ENCODE results near the gene ETV1. TPM values are rescaled to one million over a fixed set of nuclear protein-coding genes. Genes with fewer than 3 reads are reported as not detected.

ETV1 gene
- polyA plus RNA-seq, 1 donor from 2014 or later: 1.5 TPM

DNA sequence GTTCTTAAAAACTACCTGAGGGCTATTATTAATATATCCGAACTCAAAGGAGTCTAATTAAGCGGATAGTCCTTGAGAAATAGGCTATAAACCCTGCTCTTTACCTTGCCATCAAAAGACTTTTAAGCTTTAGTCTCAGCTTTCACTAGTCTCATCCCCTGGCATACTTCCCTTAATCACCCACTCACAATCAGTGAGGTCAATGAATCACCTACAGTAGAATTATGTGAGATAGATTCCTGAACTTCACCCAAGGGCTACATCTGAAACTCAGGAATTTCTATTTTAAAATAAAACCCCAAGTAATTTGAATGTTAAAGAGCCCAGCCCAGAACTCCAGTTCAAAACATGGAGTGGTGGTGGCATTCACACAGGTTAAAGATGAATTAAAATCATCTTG is 108.7 kb downstream of the ETV1 start:
- H3K27ac ChIP-seq (ENCODE audit: low read length): no peak overlapping the region
- H3K9me2 ChIP-seq (ENCODE audit: insufficient read depth, low read length): no peaks in the 10 kb centered on the region
- H3K4me2 ChIP-seq (ENCODE audit: low read length): no peak overlapping the region
- no peaks in the 10 kb centered on the region for H4K20me1 ChIP-seq (ENCODE audit: insufficient read depth)
- H2AFZ ChIP-seq (ENCODE audit: low read depth, low read length): no peak overlapping the region
- no peaks in the 10 kb centered on the region for H3F3A ChIP-seq (ENCODE audit: insufficient read depth, low read length, poor library complexity, severe bottlenecking)
- H3K9me3 ChIP-seq (ENCODE audit: low read length): no peaks in the 10 kb centered on the region
- H3K9ac ChIP-seq (ENCODE audit: low read length): no peak overlapping the region
- H3K79me2 ChIP-seq (replicated peaks; ENCODE audit: insufficient read depth, low read length): no peaks in the 10 kb centered on the region
- H3K27me3 ChIP-seq (ENCODE audit: insufficient read depth, low read depth, low read length): no peaks in the 10 kb centered on the region
- H3K36me3 ChIP-seq (ENCODE audit: insufficient read depth, low read length): no peaks in the 10 kb centered on the region
- no peak overlapping the region for H3K4me3 ChIP-seq (ENCODE audit: low read length)
- no peak for TF ChIP-seq TAF1 (IDR thresholded peaks at IDR 0.05; ENCODE audit: low read depth)
- no peak for TF ChIP-seq SMC3 (conservative IDR thresholded peaks at IDR 0.05; ENCODE audit: poor library complexity)
- no peak for TF ChIP-seq POLR2AphosphoS5 (IDR thresholded peaks at IDR 0.05)
- no peak for TF ChIP-seq RAD21 (conservative IDR thresholded peaks at IDR 0.05)
- TF ChIP-seq MXI1 (conservative IDR thresholded peaks at IDR 0.05; ENCODE audit: poor library complexity, severe bottlenecking): no peak
- TF ChIP-seq, protein P1, sequence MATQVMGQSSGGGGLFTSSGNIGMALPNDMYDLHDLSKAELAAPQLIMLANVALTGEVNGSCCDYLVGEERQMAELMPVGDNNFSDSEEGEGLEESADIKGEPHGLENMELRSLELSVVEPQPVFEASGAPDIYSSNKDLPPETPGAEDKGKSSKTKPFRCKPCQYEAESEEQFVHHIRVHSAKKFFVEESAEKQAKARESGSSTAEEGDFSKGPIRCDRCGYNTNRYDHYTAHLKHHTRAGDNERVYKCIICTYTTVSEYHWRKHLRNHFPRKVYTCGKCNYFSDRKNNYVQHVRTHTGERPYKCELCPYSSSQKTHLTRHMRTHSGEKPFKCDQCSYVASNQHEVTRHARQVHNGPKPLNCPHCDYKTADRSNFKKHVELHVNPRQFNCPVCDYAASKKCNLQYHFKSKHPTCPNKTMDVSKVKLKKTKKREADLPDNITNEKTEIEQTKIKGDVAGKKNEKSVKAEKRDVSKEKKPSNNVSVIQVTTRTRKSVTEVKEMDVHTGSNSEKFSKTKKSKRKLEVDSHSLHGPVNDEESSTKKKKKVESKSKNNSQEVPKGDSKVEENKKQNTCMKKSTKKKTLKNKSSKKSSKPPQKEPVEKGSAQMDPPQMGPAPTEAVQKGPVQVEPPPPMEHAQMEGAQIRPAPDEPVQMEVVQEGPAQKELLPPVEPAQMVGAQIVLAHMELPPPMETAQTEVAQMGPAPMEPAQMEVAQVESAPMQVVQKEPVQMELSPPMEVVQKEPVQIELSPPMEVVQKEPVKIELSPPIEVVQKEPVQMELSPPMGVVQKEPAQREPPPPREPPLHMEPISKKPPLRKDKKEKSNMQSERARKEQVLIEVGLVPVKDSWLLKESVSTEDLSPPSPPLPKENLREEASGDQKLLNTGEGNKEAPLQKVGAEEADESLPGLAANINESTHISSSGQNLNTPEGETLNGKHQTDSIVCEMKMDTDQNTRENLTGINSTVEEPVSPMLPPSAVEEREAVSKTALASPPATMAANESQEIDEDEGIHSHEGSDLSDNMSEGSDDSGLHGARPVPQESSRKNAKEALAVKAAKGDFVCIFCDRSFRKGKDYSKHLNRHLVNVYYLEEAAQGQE (IDR thresholded peaks at IDR 0.05; ENCODE audit: borderline replicate concordance): no peak
- no peak for TF ChIP-seq EZH2 (IDR thresholded peaks at IDR 0.05; ENCODE audit: borderline replicate concordance, insufficient read depth, low read length, poor library complexity, severe bottlenecking)
- TF ChIP-seq EP300 (conservative IDR thresholded peaks at IDR 0.05; ENCODE audit: poor library complexity, severe bottlenecking): no peak
- TF ChIP-seq, protein P2, sequence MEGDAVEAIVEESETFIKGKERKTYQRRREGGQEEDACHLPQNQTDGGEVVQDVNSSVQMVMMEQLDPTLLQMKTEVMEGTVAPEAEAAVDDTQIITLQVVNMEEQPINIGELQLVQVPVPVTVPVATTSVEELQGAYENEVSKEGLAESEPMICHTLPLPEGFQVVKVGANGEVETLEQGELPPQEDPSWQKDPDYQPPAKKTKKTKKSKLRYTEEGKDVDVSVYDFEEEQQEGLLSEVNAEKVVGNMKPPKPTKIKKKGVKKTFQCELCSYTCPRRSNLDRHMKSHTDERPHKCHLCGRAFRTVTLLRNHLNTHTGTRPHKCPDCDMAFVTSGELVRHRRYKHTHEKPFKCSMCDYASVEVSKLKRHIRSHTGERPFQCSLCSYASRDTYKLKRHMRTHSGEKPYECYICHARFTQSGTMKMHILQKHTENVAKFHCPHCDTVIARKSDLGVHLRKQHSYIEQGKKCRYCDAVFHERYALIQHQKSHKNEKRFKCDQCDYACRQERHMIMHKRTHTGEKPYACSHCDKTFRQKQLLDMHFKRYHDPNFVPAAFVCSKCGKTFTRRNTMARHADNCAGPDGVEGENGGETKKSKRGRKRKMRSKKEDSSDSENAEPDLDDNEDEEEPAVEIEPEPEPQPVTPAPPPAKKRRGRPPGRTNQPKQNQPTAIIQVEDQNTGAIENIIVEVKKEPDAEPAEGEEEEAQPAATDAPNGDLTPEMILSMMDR (IDR thresholded peaks at IDR 0.05; ENCODE audit: poor library complexity, severe bottlenecking): no peak

DNA sequence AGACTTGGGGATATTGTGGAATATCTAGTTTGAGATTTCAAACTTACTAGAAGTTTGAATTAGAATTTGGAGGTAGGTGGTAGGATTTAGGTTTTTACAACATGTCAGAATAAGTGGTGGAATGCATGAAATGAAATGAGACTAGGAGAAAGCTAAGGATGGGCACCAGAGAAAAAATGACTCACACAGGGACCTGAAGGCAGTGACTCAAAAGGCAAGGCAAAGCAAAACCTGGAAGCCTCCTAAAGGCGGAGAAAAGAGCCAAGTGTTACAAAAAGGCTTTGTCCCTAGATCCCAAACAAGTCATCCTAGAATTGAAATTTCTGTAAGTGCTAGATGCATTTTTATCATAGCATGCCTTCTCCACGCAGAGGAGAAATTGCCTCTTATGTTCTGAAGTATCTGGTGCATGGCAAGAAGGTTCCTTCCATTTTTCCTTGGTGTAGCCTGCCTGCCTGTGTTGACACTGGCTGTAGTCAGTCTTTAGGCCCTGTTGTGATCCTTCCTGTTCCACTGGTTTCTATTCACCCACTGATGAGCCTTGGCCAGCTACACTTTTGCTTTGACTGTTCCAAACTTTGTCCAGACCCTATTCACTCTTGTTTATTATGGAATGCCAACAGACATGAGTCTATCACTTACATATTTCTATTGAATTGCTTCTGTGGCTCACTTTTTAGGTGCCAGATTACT is 109.3 kb downstream of the ETV1 start:
- no peak overlapping the region for H3K9ac ChIP-seq (ENCODE audit: low read length)
- H3K36me3 ChIP-seq (ENCODE audit: insufficient read depth, low read length): no peaks in the 10 kb centered on the region
- TF ChIP-seq EP300 (conservative IDR thresholded peaks at IDR 0.05; ENCODE audit: poor library complexity, severe bottlenecking): no peak
- no peak for TF ChIP-seq MXI1 (conservative IDR thresholded peaks at IDR 0.05; ENCODE audit: poor library complexity, severe bottlenecking)
- no peak for TF ChIP-seq POLR2AphosphoS5 (IDR thresholded peaks at IDR 0.05)
- no peak for TF ChIP-seq EZH2 (IDR thresholded peaks at IDR 0.05; ENCODE audit: borderline replicate concordance, insufficient read depth, low read length, poor library complexity, severe bottlenecking)
- TF ChIP-seq RAD21 (conservative IDR thresholded peaks at IDR 0.05): no peak
- TF ChIP-seq, protein P1 (IDR thresholded peaks at IDR 0.05; ENCODE audit: borderline replicate concordance): no peak
- no peak for TF ChIP-seq SMC3 (conservative IDR thresholded peaks at IDR 0.05; ENCODE audit: poor library complexity)
- TF ChIP-seq, protein P2 (IDR thresholded peaks at IDR 0.05; ENCODE audit: poor library complexity, severe bottlenecking): no peak
- TF ChIP-seq TAF1 (IDR thresholded peaks at IDR 0.05; ENCODE audit: low read depth): no peak
- H3F3A ChIP-seq (ENCODE audit: insufficient read depth, low read length, poor library complexity, severe bottlenecking): no peaks in the 10 kb centered on the region
- H3K4me2 ChIP-seq (ENCODE audit: low read length): no peak overlapping the region
- no peak overlapping the region for H2AFZ ChIP-seq (ENCODE audit: low read depth, low read length)
- no peak overlapping the region for H3K27ac ChIP-seq (ENCODE audit: low read length)
- H3K27me3 ChIP-seq (ENCODE audit: insufficient read depth, low read depth, low read length): no peaks in the 10 kb centered on the region
- H4K20me1 ChIP-seq (ENCODE audit: insufficient read depth): no peaks in the 10 kb centered on the region
- no peaks in the 10 kb centered on the region for H3K9me3 ChIP-seq (ENCODE audit: low read length)
- no peaks in the 10 kb centered on the region for H3K79me2 ChIP-seq (replicated peaks; ENCODE audit: insufficient read depth, low read length)
- H3K9me2 ChIP-seq (ENCODE audit: insufficient read depth, low read length): no peaks in the 10 kb centered on the region
- H3K4me3 ChIP-seq (ENCODE audit: low read length): no peak overlapping the region

Data from neural cell (in vitro differentiated cells).